Left lung (tissue), 10 donors: ENCODE data around the gene LYRM7. TPM values are rescaled to one million over a fixed set of nuclear protein-coding genes. Genes with fewer than 3 reads are reported as not detected.

Source experiments
- ATAC-seq: fragments of 200-7000 bp; cut with Tn5 transposase; one replicate; pipeline ENCODE4 v1.9.1; 2020; ENCODE audit warnings: moderate library complexity
- DNase-seq, 4 donors: peaks; one replicate each; pipeline ENCODE4 v3.0.0-alpha.2; 2013 to 2020
- H3K27ac ChIP-seq, 2 donors: fragments of 200-600 bp; sonication (generic) in 1 of 2; one replicate each; pipeline versions ENCODE4 v1.5.0 to v1.8.0; 2020 to 2021
- H3K27me3 ChIP-seq, 2 donors: fragments of 200-600 bp; sonication (generic) in 1 of 2; one replicate each; pipeline versions ENCODE4 v1.5.0 to v1.8.0; 2020 to 2021
- H3K36me3 ChIP-seq, 2 donors: fragments of 200-600 bp; sonication (generic) in 1 of 2; one replicate each; pipeline versions ENCODE4 v1.5.0 to v1.8.0; 2020 to 2021
- H3K4me1 ChIP-seq, 2 donors: fragments of 200-600 bp; one replicate each; pipeline ENCODE4 v1.8.0; 2021
- H3K4me3 ChIP-seq, 2 donors: fragments of 200-600 bp; sonication (generic) in 1 of 2; one replicate each; pipeline versions ENCODE4 v1.5.0 to v1.8.0; 2020 to 2021; ENCODE audit warnings: mild to moderate bottlenecking in 1 of 2
- H3K9me3 ChIP-seq, 2 donors: fragments of 200-600 bp; sonication (generic) in 1 of 2; one replicate each; pipeline versions ENCODE4 v1.5.0 to v1.8.0; 2020 to 2021
- CTCF ChIP-seq, 2 donors: fragments of 200-600 bp; sonication (generic) in 1 of 2; IDR thresholded peaks; one replicate each; pipeline versions ENCODE4 v1.5.0 to v1.8.0; 2021; ENCODE audit warnings: antibody characterized with exemption in 2 of 2
- intact Hi-C, 2 donors: fragments of 100-400 bp; cut with DNase I; formaldehyde crosslinking; loops; one replicate each; pipeline versions ENCODE4 v1.11.2 to v1.14.2; 2022
- polyA plus RNA-seq, 6 donors: library from polyadenylated mRNA; unstranded; fragments of 120-200 nt; gene quantifications; one replicate each; pipeline ENCODE4 v1.2.1, GENCODE V29; 2013; ENCODE audit not compliant: insufficient read length in 6 of 6
- total RNA-seq, 2 donors: library from RNA; stranded (reverse); fragmentation: NEBNext Ultra II Directional; extraction: Animal tissue kit (Norgen Biotek cat#: 25700); gene quantifications; one replicate each; pipeline ENCODE4 v1.2.1, GENCODE V29; 2021
- donor health status: DM: no; HTN: yes; CAD: no.
- donor health status: DM: no; HTN: no; CAD: no.

LYRM7 gene
- total and polyA plus RNA-seq, 8 donors = 6.7 to 17.5 (median 13.3) TPM

- DNase-seq (no peak), ATAC-seq (no peak)
These were observed 29.8 kb downstream of the LYRM7 start for GRCh38 chr5:131200560-131200959.

GRCh38 chr5:131204964-131205363 is 34.2 kb downstream of the LYRM7 start:
- Histone ChIP-seq H3K4me1 (peaks cover 3 to 12% of the 10 kb centered on the region in 2 donors), H3K36me3 (peaks cover 0 to 4% of the 10 kb centered on the region in 2 donors), H3K27ac (no peak overlapping the region), H3K9me3 (no peaks in the 10 kb centered on the region), H3K4me3 (no peak overlapping the region), H3K27me3 (no peaks in the 10 kb centered on the region)
- no peak for TF ChIP-seq CTCF (IDR thresholded peaks at IDR 0.05)
- DNase-seq (no peak), ATAC-seq (no peak)
- intact Hi-C loops = no loop called here

More at GRCh38 chr5:131200560-131200959, 29.8 kb downstream of the LYRM7 start:
- no peak overlapping the region for H3K27ac ChIP-seq
- no peaks in the 10 kb centered on the region for H3K27me3 ChIP-seq
- peaks cover 0 to 4% of the 10 kb centered on the region in 2 donors for H3K36me3 ChIP-seq
- H3K9me3 ChIP-seq = no peaks in the 10 kb centered on the region
- intact Hi-C loops = no loop called here
- H3K4me3 ChIP-seq = no peak overlapping the region
- no peaks in the 10 kb centered on the region for H3K4me1 ChIP-seq
- TF ChIP-seq CTCF (IDR thresholded peaks at IDR 0.05) = no peak

- H3K4me3 ChIP-seq = no peak overlapping the region
- DNase-seq (no peak), ATAC-seq (no peak)
- peaks cover 3 to 21% of the 10 kb centered on the region in 2 donors for H3K4me1 ChIP-seq
- H3K27me3 ChIP-seq = no peaks in the 10 kb centered on the region
- no peak overlapping the region for H3K27ac ChIP-seq
- intact Hi-C loops = no loop called here
- no peaks in the 10 kb centered on the region for H3K9me3 ChIP-seq
- H3K36me3 ChIP-seq = no peaks in the 10 kb centered on the region
- TF ChIP-seq CTCF (IDR thresholded peaks at IDR 0.05) = no peak
These were observed 35.3 kb downstream of the LYRM7 start for GRCh38 chr5:131206061-131206460.

- Histone ChIP-seq H3K36me3 (no peaks in the 10 kb centered on the region), H3K9me3 (no peaks in the 10 kb centered on the region), H3K4me3 (no peak overlapping the region), H3K27ac (no peak overlapping the region), H3K27me3 (no peaks in the 10 kb centered on the region), H3K4me1 (peaks cover 3 to 27% of the 10 kb centered on the region in 2 donors)
- intact Hi-C loops = no loop called here
- no peak for DNase-seq
- no peak for TF ChIP-seq CTCF (IDR thresholded peaks at IDR 0.05)
- ATAC-seq = no peak
These were observed 36.0 kb downstream of the LYRM7 start for GRCh38 chr5:131206772-131207171.

GRCh38 chr5:131209175-131209505 is 38.4 kb downstream of the LYRM7 start:
- Histone ChIP-seq H3K36me3 (no peaks in the 10 kb centered on the region), H3K27me3 (no peaks in the 10 kb centered on the region), H3K9me3 (no peaks in the 10 kb centered on the region), H3K4me3 (no peak overlapping the region), H3K4me1 (peaks cover 3 to 27% of the 10 kb centered on the region in 2 donors), H3K27ac (no peak overlapping the region)
- intact Hi-C loops = no loop called here
- no peak for ATAC-seq
- DNase-seq = no peak
- TF ChIP-seq CTCF (IDR thresholded peaks at IDR 0.05) = no peak
